ENCODE data around the gene PLXNA3.

GRCh38 chrX:154470434-154470833, 12.4 kb downstream of the PLXNA3 start:
- TF ChIP-seq SIN3A (IDR thresholded peaks at IDR 0.05; ENCODE audit: borderline replicate concordance, insufficient read depth, low read depth, low read length) (no peak), CTCF (IDR thresholded peaks at IDR 0.05) (no peak), REST (IDR thresholded peaks at IDR 0.05; ENCODE audit: insufficient read depth in 1 of 2, low read depth in 2 of 2, low read length in 1 of 2) (no peak), POLR2AphosphoS5 (IDR thresholded peaks at IDR 0.05; ENCODE audit: low read depth, low read length) (no peak)

Data from Panc1 (cell line).